Activated T-helper 1 cell treated with anti-CD3 and anti-CD28 coated beads, Interleukin-12 subunit alpha, Interleukin-12 subunit beta, Interleukin-2, Interleukin-4 antibody, amounts not matched to agents 30 ng/mL and 10 ng/mL and 1 ng/mL, durations not matched to agents 14 hours and 24 hours and 36 hours (primary cell): Measurements from ENCODE around the gene CYP2S1. TPM values are rescaled to one million over a fixed set of nuclear protein-coding genes. Genes with fewer than 3 reads are reported as not detected.

ENCODE experiments used
- DNase-seq: peaks from one replicate; pipeline ENCODE4 v3.0.0; 2021; ENCODE audit warnings: low spot score
- H3K27ac Mint-ChIP-seq: one replicate; pipeline ENCODE4 v1.8.0; 2021; ENCODE audit warnings: mild to moderate bottlenecking, mixed read lengths
- H3K27me3 Mint-ChIP-seq: one replicate; pipeline ENCODE4 v1.8.0; 2022; ENCODE audit warnings: mild to moderate bottlenecking, moderate library complexity, mixed read lengths; ENCODE audit not compliant: insufficient read depth
- H3K36me3 Mint-ChIP-seq: one replicate; pipeline ENCODE4 v1.8.0; 2021; ENCODE audit warnings: low read depth, mixed read lengths
- H3K4me1 Mint-ChIP-seq: one replicate; pipeline ENCODE4 v1.8.0; 2021; ENCODE audit warnings: low read depth, mixed read lengths
- H3K4me3 Mint-ChIP-seq: one replicate; pipeline ENCODE4 v1.8.0; 2021; ENCODE audit warnings: mild to moderate bottlenecking, moderate library complexity, mixed read lengths
- H3K9me3 Mint-ChIP-seq: one replicate; pipeline ENCODE4 v1.8.0; 2021; ENCODE audit warnings: mixed read lengths
- intact Hi-C: fragments of 100-400 bp; cut with micrococcal nuclease; formaldehyde crosslinking; loops from one replicate; pipeline ENCODE4 v1.15.1; 2024
- total RNA-seq: library from RNA; stranded (reverse); gene quantifications from 2 replicates; pipeline ENCODE4 v1.2.3, GENCODE V29; 2022

CYP2S1 gene
- total RNA-seq, 1 donor from 2014 or later: 0.60 TPM

DNA sequence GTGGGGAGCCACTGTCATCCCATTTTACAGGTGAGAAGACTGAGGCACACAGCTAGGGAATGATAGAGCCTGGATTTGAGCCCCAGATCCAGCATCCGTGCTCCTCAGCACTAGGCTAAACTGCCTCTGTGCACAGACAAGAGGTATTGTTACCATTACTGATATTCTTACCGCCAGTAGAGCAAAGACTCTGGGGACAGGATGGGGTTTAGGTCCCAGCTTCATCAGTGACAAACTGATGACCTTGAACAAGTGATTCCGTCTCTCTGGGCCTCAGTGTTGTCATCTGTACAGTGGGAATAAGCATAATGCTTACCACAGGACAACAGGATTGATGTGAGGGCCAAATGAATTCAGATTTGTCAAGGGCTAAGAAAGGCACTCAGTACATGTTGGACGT lies 42.5 kb downstream of the CYP2S1 start:
- Mint-ChIP-seq H3K36me3 (no peaks in the 10 kb centered on the region), H3K9me3 (no peaks in the 10 kb centered on the region), H3K4me1 (no peaks in the 10 kb centered on the region), H3K27ac (no peak overlapping the region), H3K4me3 (no peak overlapping the region), H3K27me3 (no peaks in the 10 kb centered on the region)
- intact Hi-C loops: no loop called here
- DNase-seq: no peak

DNA sequence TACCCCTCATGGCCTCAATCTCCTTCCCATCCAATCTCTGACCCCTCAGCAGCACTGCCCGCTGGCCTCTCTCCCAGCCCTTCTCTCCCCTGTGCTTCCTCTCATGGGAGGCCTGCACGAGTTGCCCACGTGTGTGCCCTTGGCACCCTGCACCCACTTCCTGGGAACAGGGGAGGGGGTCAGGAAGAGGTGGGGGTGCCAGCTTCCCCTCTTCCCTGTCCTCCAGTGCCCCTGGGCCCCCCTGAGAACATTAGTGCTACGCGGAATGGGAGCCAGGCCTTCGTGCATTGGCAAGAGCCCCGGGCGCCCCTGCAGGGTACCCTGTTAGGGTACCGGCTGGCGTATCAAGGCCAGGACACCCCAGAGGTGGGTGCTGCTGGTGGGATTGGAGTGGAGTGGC lies 45.2 kb downstream of the CYP2S1 start:
- intact Hi-C loops: no loop called here
- H3K9me3 Mint-ChIP-seq: no peaks in the 10 kb centered on the region
- no peak for DNase-seq
- H3K4me3 Mint-ChIP-seq: no peak overlapping the region
- H3K27me3 Mint-ChIP-seq: no peaks in the 10 kb centered on the region
- no peaks in the 10 kb centered on the region for H3K4me1 Mint-ChIP-seq
- no peaks in the 10 kb centered on the region for H3K36me3 Mint-ChIP-seq
- no peak overlapping the region for H3K27ac Mint-ChIP-seq

- DNase-seq: no peak
- Mint-ChIP-seq H3K4me3 (no peak overlapping the region), H3K27me3 (no peaks in the 10 kb centered on the region), H3K36me3 (no peaks in the 10 kb centered on the region), H3K27ac (no peak overlapping the region), H3K9me3 (no peaks in the 10 kb centered on the region), H3K4me1 (no peaks in the 10 kb centered on the region)
- intact Hi-C loops: no loop called here
These were observed 46.3 kb downstream of the CYP2S1 start for GRCh38 chr19:41239363-41239762.

- Mint-ChIP-seq H3K27ac (no peak overlapping the region), H3K4me3 (no peak overlapping the region), H3K27me3 (no peaks in the 10 kb centered on the region), H3K9me3 (no peaks in the 10 kb centered on the region), H3K4me1 (no peaks in the 10 kb centered on the region), H3K36me3 (no peaks in the 10 kb centered on the region)
- intact Hi-C loops: no loop called here
- DNase-seq: no peak
These were observed 47.0 kb downstream of the CYP2S1 start for GRCh38 chr19:41239961-41240574.

GRCh38 chr19:41241859-41242258 lies 48.8 kb downstream of the CYP2S1 start:
- no peak overlapping the region for H3K27ac Mint-ChIP-seq
- no peaks in the 10 kb centered on the region for H3K9me3 Mint-ChIP-seq
- H3K4me1 Mint-ChIP-seq: no peaks in the 10 kb centered on the region
- no peaks in the 10 kb centered on the region for H3K27me3 Mint-ChIP-seq
- no peak overlapping the region for H3K4me3 Mint-ChIP-seq
- intact Hi-C loops: no loop called here
- no peak for DNase-seq
- H3K36me3 Mint-ChIP-seq: no peaks in the 10 kb centered on the region

- H3K9me3 Mint-ChIP-seq: no peaks in the 10 kb centered on the region
- H3K27me3 Mint-ChIP-seq: no peaks in the 10 kb centered on the region
- no peaks in the 10 kb centered on the region for H3K36me3 Mint-ChIP-seq
- H3K4me1 Mint-ChIP-seq: no peaks in the 10 kb centered on the region
- no peak overlapping the region for H3K4me3 Mint-ChIP-seq
- intact Hi-C loops: no loop called here
- no peak for DNase-seq
- H3K27ac Mint-ChIP-seq: no peak overlapping the region
These were observed 51.1 kb downstream of the CYP2S1 start for GRCh38 chr19:41244117-41244516.

GRCh38 chr19:41245843-41246242 lies 52.8 kb downstream of the CYP2S1 start:
- no peak overlapping the region for H3K27ac Mint-ChIP-seq
- H3K4me3 Mint-ChIP-seq: no peak overlapping the region
- H3K4me1 Mint-ChIP-seq: no peaks in the 10 kb centered on the region
- H3K36me3 Mint-ChIP-seq: no peaks in the 10 kb centered on the region
- no peaks in the 10 kb centered on the region for H3K9me3 Mint-ChIP-seq
- H3K27me3 Mint-ChIP-seq: no peaks in the 10 kb centered on the region
- no peak for DNase-seq
- intact Hi-C loops: no loop called here

DNA sequence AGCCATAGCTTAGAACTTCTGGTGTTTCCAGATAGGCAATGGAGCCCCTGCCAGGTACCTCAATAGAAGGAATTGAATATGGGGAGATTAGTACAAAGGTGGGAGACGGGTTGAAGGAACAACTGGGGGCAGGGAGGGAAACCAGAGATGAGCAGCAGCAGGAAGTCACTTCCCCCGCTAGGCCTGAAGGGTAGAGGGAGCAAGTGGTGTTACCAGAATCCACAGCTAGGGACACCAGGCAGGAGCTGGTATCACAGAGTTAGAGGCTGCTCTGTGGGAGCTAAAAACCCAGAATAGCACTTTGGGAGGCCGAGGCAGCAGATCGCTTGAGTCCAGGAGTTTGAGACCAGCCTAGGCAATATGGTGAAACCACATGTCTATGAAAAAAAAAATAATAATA lies 55.9 kb downstream of the CYP2S1 start:
- DNase-seq: no peak
- H3K27ac Mint-ChIP-seq: no peak overlapping the region
- no peaks in the 10 kb centered on the region for H3K9me3 Mint-ChIP-seq
- H3K36me3 Mint-ChIP-seq: no peaks in the 10 kb centered on the region
- no peak overlapping the region for H3K4me3 Mint-ChIP-seq
- peaks cover 3% of the 10 kb centered on the region for H3K27me3 Mint-ChIP-seq
- intact Hi-C loops: no loop called here
- no peaks in the 10 kb centered on the region for H3K4me1 Mint-ChIP-seq

DNA sequence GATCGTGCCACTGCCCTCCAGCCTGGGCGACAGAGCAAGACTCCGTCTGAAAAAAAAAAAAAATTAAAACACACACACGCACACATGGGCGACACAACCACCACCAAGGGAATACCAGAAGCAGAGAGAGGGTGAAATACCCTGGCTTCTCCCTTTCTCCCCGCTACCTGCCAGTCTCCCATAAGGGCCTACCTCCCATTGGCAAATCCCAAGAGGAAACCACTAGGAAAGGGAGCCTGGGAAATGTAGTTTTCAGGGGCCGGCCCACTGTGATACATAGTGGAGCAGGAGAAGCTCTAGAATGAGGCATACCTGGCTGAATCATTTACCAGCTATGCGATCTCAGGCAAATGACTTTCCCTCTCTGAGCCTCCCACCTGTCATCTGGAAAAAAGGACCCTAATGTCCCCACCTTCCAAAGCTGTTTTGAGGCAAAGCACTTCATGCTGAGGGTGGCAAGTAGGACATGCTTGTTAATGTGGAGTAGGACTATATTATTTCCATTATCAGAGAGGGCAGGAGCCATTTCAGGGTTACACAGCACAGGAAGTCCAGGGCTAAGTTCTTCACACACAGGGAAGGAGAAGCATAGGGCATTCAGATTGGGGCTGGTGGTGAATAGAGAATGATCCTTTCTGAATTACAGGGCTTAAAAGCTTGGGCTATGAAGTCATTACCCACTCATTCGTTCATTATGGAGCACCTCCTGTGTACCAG lies 56.8 kb downstream of the CYP2S1 start:
- Mint-ChIP-seq H3K27me3 (peaks cover 8% of the 10 kb centered on the region), H3K9me3 (no peaks in the 10 kb centered on the region), H3K4me3 (no peak overlapping the region), H3K4me1 (no peaks in the 10 kb centered on the region), H3K36me3 (no peaks in the 10 kb centered on the region), H3K27ac (no peak overlapping the region)
- intact Hi-C loops: no loop called here
- DNase-seq: no peak

GRCh38 chr19:41253660-41254059 lies 60.6 kb downstream of the CYP2S1 start:
- no peak overlapping the region for H3K27ac Mint-ChIP-seq
- H3K36me3 Mint-ChIP-seq: no peaks in the 10 kb centered on the region
- no peaks in the 10 kb centered on the region for H3K9me3 Mint-ChIP-seq
- DNase-seq: no peak
- H3K27me3 Mint-ChIP-seq: peaks cover 10% of the 10 kb centered on the region
- H3K4me1 Mint-ChIP-seq: no peaks in the 10 kb centered on the region
- intact Hi-C loops: no loop called here
- no peak overlapping the region for H3K4me3 Mint-ChIP-seq

GRCh38 chr19:41255171-41255570 lies 62.2 kb downstream of the CYP2S1 start:
- no peaks in the 10 kb centered on the region for H3K4me1 Mint-ChIP-seq
- no peak overlapping the region for H3K27ac Mint-ChIP-seq
- H3K36me3 Mint-ChIP-seq: no peaks in the 10 kb centered on the region
- no peak for DNase-seq
- H3K27me3 Mint-ChIP-seq: peaks cover 10% of the 10 kb centered on the region
- intact Hi-C loops: no loop called here
- H3K9me3 Mint-ChIP-seq: no peaks in the 10 kb centered on the region
- no peak overlapping the region for H3K4me3 Mint-ChIP-seq
